GM19463 (cell line): ENCODE results near the gene SEMA3D.

Experiments used
- ATAC-seq: cut with Tn5 transposase; IDR thresholded peaks from one replicate; pipeline ENCODE4 v1.9.1; 2021; ENCODE audit warnings: mild to moderate bottlenecking, moderate library complexity; ENCODE audit not compliant: unreplicated experiment

SEMA3D gene

GRCh38 chr7:85126383-85126782 is 60.5 kb downstream of the SEMA3D start:
- no peak for ATAC-seq

GRCh38 chr7:85125651-85126131 is 61.2 kb downstream of the SEMA3D start:
- ATAC-seq: no peak

GRCh38 chr7:85125176-85125575 is 61.7 kb downstream of the SEMA3D start:
- no peak for ATAC-seq

- ATAC-seq: no peak
Observed at GRCh38 chr7:85119934-85120333, 66.9 kb downstream of the SEMA3D start.

- no peak for ATAC-seq
Observed at GRCh38 chr7:85115862-85116261, 71.0 kb downstream of the SEMA3D start.

- no peak for ATAC-seq
Observed at GRCh38 chr7:85115006-85115405, 71.8 kb downstream of the SEMA3D start.

GRCh38 chr7:85114342-85114741 is 72.5 kb downstream of the SEMA3D start:
- no peak for ATAC-seq

- ATAC-seq: no peak
Observed at GRCh38 chr7:85111761-85112160, 75.1 kb downstream of the SEMA3D start.

- ATAC-seq: no peak
Observed at GRCh38 chr7:85106719-85107118, 80.1 kb downstream of the SEMA3D start.

GRCh38 chr7:85104432-85105205 is 82.2 kb downstream of the SEMA3D start:
- no peak for ATAC-seq

GRCh38 chr7:85103962-85104361 is 82.9 kb downstream of the SEMA3D start:
- ATAC-seq: no peak

GRCh38 chr7:85103357-85103756 is 83.5 kb downstream of the SEMA3D start:
- no peak for ATAC-seq

- ATAC-seq: no peak
Observed at GRCh38 chr7:85102813-85103350, 84.0 kb downstream of the SEMA3D start.

- ATAC-seq: no peak
Observed at GRCh38 chr7:85101347-85101746, 85.5 kb downstream of the SEMA3D start.

- no peak for ATAC-seq
Observed at GRCh38 chr7:85097844-85098243, 89.0 kb downstream of the SEMA3D start.

- no peak for ATAC-seq
Observed at GRCh38 chr7:85095806-85096205, 91.0 kb downstream of the SEMA3D start.

- no peak for ATAC-seq
Observed at GRCh38 chr7:85095366-85095765, 91.5 kb downstream of the SEMA3D start.

GRCh38 chr7:85094046-85094725 is 92.7 kb downstream of the SEMA3D start:
- ATAC-seq: no peak

GRCh38 chr7:85091565-85091928 is 95.3 kb downstream of the SEMA3D start:
- no peak for ATAC-seq

GRCh38 chr7:85090919-85091564 is 95.8 kb downstream of the SEMA3D start:
- no peak for ATAC-seq

- no peak for ATAC-seq
Observed at GRCh38 chr7:85090143-85090542, 96.7 kb downstream of the SEMA3D start.

- ATAC-seq: no peak
Observed at GRCh38 chr7:85081846-85082245, 105.0 kb downstream of the SEMA3D start.
